Uterus (tissue), 2 donors: ENCODE data around the gene LIMCH1.

Source experiments
- CTCF ChIP-seq, 4 experiments: fragments of 200-600 bp in 2 of 4; fragments of 450-650 bp in 2 of 4; sonication (generic) in 2 of 4; IDR thresholded peaks; one replicate each; pipeline ENCODE4 v1.5.1; 2016 to 2019; ENCODE audit warnings: antibody characterized with exemption in 4 of 4, mild to moderate bottlenecking in 2 of 4, moderate library complexity in 1 of 4
- POLR2A ChIP-seq, 2 donors: fragments of 450-650 bp; IDR thresholded peaks; one replicate each; pipeline ENCODE4 v1.6.1; 2016; ENCODE audit warnings: antibody characterized with exemption in 2 of 2, mild to moderate bottlenecking in 1 of 2, moderate library complexity in 1 of 2

GRCh38 chr4:41646862-41647261 is 108.9 kb downstream of the LIMCH1 start:
- TF ChIP-seq CTCF (IDR thresholded peaks at IDR 0.05) (no peak), POLR2A (IDR thresholded peaks at IDR 0.05) (no peak)
